CD4-positive, alpha-beta T cell (primary cell): ENCODE measurements around the gene TMEM204. TPM values are rescaled to one million over a fixed set of nuclear protein-coding genes. Genes with fewer than 3 reads are reported as not detected.

Source experiments
- ATAC-seq: fragments of 200-7000 bp; cut with Tn5 transposase; one replicate; pipeline ENCODE4 v1.10.0; 2022; ENCODE audit warnings: mild to moderate bottlenecking; ENCODE audit not compliant: poor library complexity
- CTCF ChIA-PET: fragments of 350-600 bp; sonication (Branson Sonifier 250); formaldehyde crosslinking; loops from one replicate; lab custom pipeline; 2021; ENCODE audit warnings: antibody characterized with exemption, inconsistent platforms; lab: Charles Lee
- POLR2A ChIA-PET: fragments of 350-600 bp; sonication (Branson Sonifier 250); formaldehyde crosslinking; loops from one replicate; lab custom pipeline; 2021; ENCODE audit warnings: antibody characterized with exemption, inconsistent platforms; lab: Charles Lee
- DNase-seq, 14 experiments: peaks; one replicate each; pipeline ENCODE4 v3.0.0-alpha.2; 2013 to 2020; ENCODE audit warnings: mixed read lengths in 2 of 14
- H3K27ac ChIP-seq, 2 donors: one replicate each; pipeline versions ENCODE4 v1.5.1 to v1.7.0; 2013; ENCODE audit warnings: low read length in 2 of 2, low read depth in 1 of 2, mild to moderate bottlenecking in 1 of 2
- H3K27me3 ChIP-seq, 2 experiments: 1 replicate in 1 of 2; 2 replicates in 1 of 2; pipeline versions ENCODE4 v1.6.1 to v1.7.0; 2013; ENCODE audit warnings: low read length in 2 of 2, control low read depth in 1 of 2, mild to moderate bottlenecking in 1 of 2, moderate library complexity in 1 of 2; ENCODE audit not compliant: insufficient read depth in 2 of 2, control insufficient read depth in 1 of 2
- H3K36me3 ChIP-seq: one replicate; pipeline ENCODE4 v1.6.1; 2013; ENCODE audit warnings: low read length, control low read depth; ENCODE audit not compliant: insufficient read depth
- H3K4me1 ChIP-seq: one replicate; pipeline ENCODE4 v1.6.1; 2013; ENCODE audit warnings: low read length, control low read depth; ENCODE audit not compliant: insufficient read depth
- H3K4me3 ChIP-seq: one replicate; pipeline ENCODE4 v1.5.1; 2013; ENCODE audit warnings: mild to moderate bottlenecking, low read length, moderate library complexity
- H3K9me3 ChIP-seq, 2 experiments: 1 replicate in 1 of 2; 2 replicates in 1 of 2; pipeline versions ENCODE4 v1.6.1 to v1.7.0; 2013; ENCODE audit warnings: low read length in 2 of 2, mild to moderate bottlenecking in 2 of 2, control low read depth in 1 of 2, moderate library complexity in 1 of 2; ENCODE audit not compliant: control insufficient read depth in 1 of 2, insufficient read depth in 1 of 2
- H3K27ac Mint-ChIP-seq: one replicate; pipeline ENCODE4 v1.8.0; 2020; ENCODE audit warnings: mixed read lengths
- H3K27me3 Mint-ChIP-seq: one replicate; pipeline ENCODE4 v1.8.0; 2021; ENCODE audit warnings: mixed read lengths
- H3K36me3 Mint-ChIP-seq: one replicate; pipeline ENCODE4 v1.8.0; 2021; ENCODE audit warnings: low read depth, mixed read lengths
- H3K4me1 Mint-ChIP-seq: one replicate; pipeline ENCODE4 v1.8.0; 2021; ENCODE audit warnings: low read depth, mixed read lengths
- H3K4me3 Mint-ChIP-seq: one replicate; pipeline ENCODE4 v1.8.0; 2020; ENCODE audit warnings: mild to moderate bottlenecking, mixed read lengths
- H3K9me3 Mint-ChIP-seq: one replicate; pipeline ENCODE4 v1.8.0; 2020; ENCODE audit warnings: mixed read lengths
- CTCF ChIP-seq: fragments of 200-600 bp; IDR thresholded peaks from one replicate; pipeline ENCODE4 v1.8.0; 2022; ENCODE audit warnings: antibody characterized with exemption, mild to moderate bottlenecking
- intact Hi-C, 2 experiments: fragments of 100-400 bp; cut with DNase I in 1 of 2; cut with micrococcal nuclease in 1 of 2; formaldehyde crosslinking; loops; one replicate each; pipeline versions ENCODE4 v1.15.1 to v1.9.0; 2023 to 2025; cut with DNase I, micrococcal nuclease
- total RNA-seq, 174 experiments: library from RNA in 2 of 174; stranded (reverse) in 2 of 174; gene quantifications; one replicate each; pipeline ENCODE4 v1.2.3 and lab custom pipeline; 2021 to 2026

TMEM204 gene
- total RNA-seq, 2 experiments from 2014 or later, result 20.5 to 22.1 TPM

- no peak overlapping the region for H3K4me3 Mint-ChIP-seq
- no peaks in the 10 kb centered on the region for H3K27me3 Mint-ChIP-seq
- Histone ChIP-seq H3K36me3 (peaks cover 69% of the 10 kb centered on the region), H3K27ac (no peak overlapping the region), H3K9me3 (no peaks in the 10 kb centered on the region), H3K4me1 (peaks cover 10% of the 10 kb centered on the region), H3K4me3 (no peak overlapping the region), H3K27me3 (no peaks in the 10 kb centered on the region)
- ATAC-seq, result no peak
- peaks cover 24% of the 10 kb centered on the region for H3K36me3 Mint-ChIP-seq
- no peak overlapping the region for H3K27ac Mint-ChIP-seq
- no peaks in the 10 kb centered on the region for H3K9me3 Mint-ChIP-seq
- no peaks in the 10 kb centered on the region for H3K4me1 Mint-ChIP-seq
- CTCF ChIA-PET, result no interaction called here
- POLR2A ChIA-PET, result no interaction called here
- peak in 1 of 14 experiments; percentile 17 for DNase-seq
- intact Hi-C loops, result no loop called here
- TF ChIP-seq CTCF, result no peak
These were observed 34.4 kb upstream of the TMEM204 start for GRCh38 chr16:1498899-1499676.

GRCh38 chr16:1499756-1500464, 33.6 kb upstream of the TMEM204 start:
- CTCF ChIA-PET, result no interaction called here

More at GRCh38 chr16:1499756-1500464, 33.6 kb upstream of the TMEM204 start:
- H3K27ac ChIP-seq, result no peak overlapping the region
- H3K9me3 ChIP-seq, result no peaks in the 10 kb centered on the region
- H3K36me3 Mint-ChIP-seq, result peaks cover 24% of the 10 kb centered on the region
- H3K27me3 Mint-ChIP-seq, result no peaks in the 10 kb centered on the region
- H3K27me3 ChIP-seq, result no peaks in the 10 kb centered on the region
- no peak overlapping the region for H3K4me3 ChIP-seq
- no peak for ATAC-seq
- H3K4me1 ChIP-seq, result peaks cover 2% of the 10 kb centered on the region
- intact Hi-C loops, result no loop called here
- no peaks in the 10 kb centered on the region for H3K4me1 Mint-ChIP-seq
- POLR2A ChIA-PET, result no interaction called here
- H3K27ac Mint-ChIP-seq, result no peak overlapping the region
- H3K9me3 Mint-ChIP-seq, result no peaks in the 10 kb centered on the region
- DNase-seq, result peak in 1 of 14 experiments; percentile 18
- no peak for TF ChIP-seq CTCF
- peaks cover 68% of the 10 kb centered on the region for H3K36me3 ChIP-seq
- no peak overlapping the region for H3K4me3 Mint-ChIP-seq
